Mucosa of descending colon (tissue), 3 donors: Measurements from ENCODE around the gene HAND2. TPM values are rescaled to one million over a fixed set of nuclear protein-coding genes. Genes with fewer than 3 reads are reported as not detected.

Experiments
- ATAC-seq: fragments of 200-7000 bp; cut with Tn5 transposase; one replicate; pipeline ENCODE4 v1.9.1; 2020; ENCODE audit warnings: mild to moderate bottlenecking, moderate library complexity
- DNase-seq, 3 donors: peaks; one replicate each; pipeline ENCODE4 v3.0.0-alpha.2; 2020
- H3K36me3 ChIP-seq: fragments of 200-600 bp; one replicate; pipeline ENCODE4 v1.8.0; 2021; ENCODE audit warnings: low read depth, mild to moderate bottlenecking
- H3K4me1 ChIP-seq: fragments of 200-600 bp; one replicate; pipeline ENCODE4 v1.8.0; 2021; ENCODE audit warnings: low read depth, mild to moderate bottlenecking
- H3K4me3 ChIP-seq: fragments of 200-600 bp; one replicate; pipeline ENCODE4 v1.8.0; 2021; ENCODE audit warnings: mild to moderate bottlenecking
- H3K9me3 ChIP-seq: fragments of 200-600 bp; one replicate; pipeline ENCODE4 v1.8.0; 2021; ENCODE audit warnings: mild to moderate bottlenecking
- intact Hi-C, 2 donors: fragments of 100-400 bp; cut with DNase I in 1 of 2; cut with micrococcal nuclease in 1 of 2; formaldehyde crosslinking; loops; one replicate each; pipeline versions ENCODE4 v1.11.0 to v1.11.1; 2022; cut with DNase I, micrococcal nuclease
- total RNA-seq, 3 donors: library from RNA; stranded (reverse); fragmentation: NEBNext Ultra II Directional in 2 of 3; extraction: Animal tissue kit (Norgen Biotek cat#: 25700) in 2 of 3; gene quantifications; one replicate each; pipeline versions ENCODE4 v1.2.1 to v1.2.4, GENCODE V29; 2021 to 2023
- TF ChIP-seq, protein P1 (sequence below): fragments of 200-600 bp; IDR thresholded peaks from one replicate; pipeline ENCODE4 v1.8.0; 2022; ENCODE audit warnings: antibody characterized with exemption, mild to moderate bottlenecking
- donor health status: DM: no; HTN: no; CAD: no; lungs with moderate emphysema.
- donor health status: DM: no; HTN: no; CAD: no.
- donor health status: DM: no; HTN: yes; CAD: no.

Gene HAND2
- total RNA-seq, 3 donors from 2014 or later = 3.3 to 175 (median 11.8) TPM

DNA sequence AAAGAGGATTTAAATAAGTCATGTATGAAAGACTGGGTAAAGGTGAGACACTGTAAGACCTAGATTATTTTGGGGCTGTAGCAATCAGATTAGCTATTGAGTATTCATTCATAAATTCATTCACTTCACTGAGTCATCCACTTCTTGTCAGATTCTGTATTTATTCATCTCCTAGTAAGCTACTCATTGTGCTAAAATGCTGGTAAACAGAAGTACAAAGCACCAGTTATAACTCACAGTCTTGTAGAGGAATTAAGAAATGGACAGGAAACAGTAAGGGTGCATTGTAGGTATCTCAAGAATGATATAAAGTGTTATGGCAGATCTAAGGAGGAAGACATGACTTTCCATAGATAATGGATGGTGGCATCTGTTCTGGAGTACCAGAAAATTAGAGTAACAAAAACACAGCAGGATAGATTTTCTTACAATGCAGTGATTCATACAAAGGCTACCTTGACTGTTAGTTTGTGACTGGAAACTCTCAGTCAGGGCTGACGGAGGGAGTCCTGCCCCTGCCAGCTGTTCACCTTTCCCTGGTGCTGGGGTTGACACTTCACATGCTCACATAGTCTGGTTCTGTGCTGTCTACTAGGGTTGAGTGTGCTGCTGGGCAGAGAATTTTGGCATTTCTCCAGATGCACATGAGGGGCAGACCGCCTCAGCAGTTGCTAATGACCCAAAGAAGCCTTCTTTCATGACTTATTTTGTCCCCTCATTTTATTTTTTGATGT lies 26.5 kb upstream of the HAND2 start:
- intact Hi-C loops = no loop called here
- Histone ChIP-seq H3K9me3 (no peaks in the 10 kb centered on the region), H3K4me1 (no peaks in the 10 kb centered on the region), H3K4me3 (no peak overlapping the region), H3K36me3 (no peaks in the 10 kb centered on the region)
- TF ChIP-seq, protein P1, sequence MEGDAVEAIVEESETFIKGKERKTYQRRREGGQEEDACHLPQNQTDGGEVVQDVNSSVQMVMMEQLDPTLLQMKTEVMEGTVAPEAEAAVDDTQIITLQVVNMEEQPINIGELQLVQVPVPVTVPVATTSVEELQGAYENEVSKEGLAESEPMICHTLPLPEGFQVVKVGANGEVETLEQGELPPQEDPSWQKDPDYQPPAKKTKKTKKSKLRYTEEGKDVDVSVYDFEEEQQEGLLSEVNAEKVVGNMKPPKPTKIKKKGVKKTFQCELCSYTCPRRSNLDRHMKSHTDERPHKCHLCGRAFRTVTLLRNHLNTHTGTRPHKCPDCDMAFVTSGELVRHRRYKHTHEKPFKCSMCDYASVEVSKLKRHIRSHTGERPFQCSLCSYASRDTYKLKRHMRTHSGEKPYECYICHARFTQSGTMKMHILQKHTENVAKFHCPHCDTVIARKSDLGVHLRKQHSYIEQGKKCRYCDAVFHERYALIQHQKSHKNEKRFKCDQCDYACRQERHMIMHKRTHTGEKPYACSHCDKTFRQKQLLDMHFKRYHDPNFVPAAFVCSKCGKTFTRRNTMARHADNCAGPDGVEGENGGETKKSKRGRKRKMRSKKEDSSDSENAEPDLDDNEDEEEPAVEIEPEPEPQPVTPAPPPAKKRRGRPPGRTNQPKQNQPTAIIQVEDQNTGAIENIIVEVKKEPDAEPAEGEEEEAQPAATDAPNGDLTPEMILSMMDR = no peak
- DNase-seq = no peak
- no peak for ATAC-seq

DNA sequence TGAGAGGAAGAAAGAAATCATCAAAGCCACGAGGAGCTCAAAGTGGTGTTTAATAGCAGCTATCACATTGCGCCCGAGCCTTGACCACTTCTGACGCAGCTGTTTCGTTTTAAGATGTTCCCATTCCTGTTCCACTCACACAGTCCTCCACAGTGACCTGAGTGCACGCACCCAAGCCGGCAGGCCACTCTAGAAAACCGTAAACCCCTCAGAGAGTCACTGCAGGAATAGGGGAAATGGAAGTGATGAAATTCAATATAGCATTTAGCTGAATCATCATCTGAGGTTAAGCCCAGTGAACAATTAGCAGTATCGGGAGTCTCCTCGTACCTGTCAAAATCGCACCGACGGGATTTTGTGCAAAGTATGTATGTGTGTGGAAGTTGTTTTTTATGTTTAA lies 17.9 kb upstream of the HAND2 start:
- intact Hi-C loops = no loop called here
- DNase-seq (no peak), ATAC-seq (no peak)

DNA sequence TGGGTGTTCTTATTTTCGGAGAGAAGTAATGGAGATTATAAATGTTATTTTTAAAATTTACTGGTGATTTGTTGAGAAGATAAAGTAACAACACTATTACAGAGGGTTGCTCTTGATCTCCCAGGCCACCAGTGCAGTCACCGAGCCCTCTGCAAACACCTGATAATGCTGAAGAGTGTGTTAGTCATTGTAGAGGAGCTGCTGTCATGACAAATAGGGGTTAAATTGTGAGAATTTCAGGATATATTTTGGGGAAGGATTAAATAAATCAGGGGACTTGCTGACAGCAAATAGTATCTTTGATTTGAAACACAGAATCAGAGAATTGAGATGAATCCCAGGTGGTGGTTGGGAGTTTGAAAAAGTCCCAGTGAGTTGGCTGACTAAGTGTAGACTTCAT lies 16.7 kb upstream of the HAND2 start:
- Histone ChIP-seq H3K4me3 (no peak overlapping the region), H3K4me1 (no peaks in the 10 kb centered on the region), H3K9me3 (no peaks in the 10 kb centered on the region), H3K36me3 (no peaks in the 10 kb centered on the region)
- no peak for ATAC-seq
- intact Hi-C loops = no loop called here
- TF ChIP-seq, protein P1 = no peak
- no peak for DNase-seq

More for the DNA sequence above, 17.9 kb upstream of the HAND2 start:
- H3K9me3 ChIP-seq = no peaks in the 10 kb centered on the region
- H3K36me3 ChIP-seq = no peaks in the 10 kb centered on the region
- H3K4me1 ChIP-seq = no peaks in the 10 kb centered on the region
- no peak overlapping the region for H3K4me3 ChIP-seq
- TF ChIP-seq, protein P1 = no peak

- no peak for ATAC-seq
- Histone ChIP-seq H3K9me3 (no peaks in the 10 kb centered on the region), H3K4me1 (no peaks in the 10 kb centered on the region), H3K4me3 (no peak overlapping the region), H3K36me3 (no peaks in the 10 kb centered on the region)
- intact Hi-C loops = no loop called here
- no peak for DNase-seq
- TF ChIP-seq, protein P1 = no peak
These were observed 15.4 kb upstream of the HAND2 start for GRCh38 chr4:173545440-173545839.

DNA sequence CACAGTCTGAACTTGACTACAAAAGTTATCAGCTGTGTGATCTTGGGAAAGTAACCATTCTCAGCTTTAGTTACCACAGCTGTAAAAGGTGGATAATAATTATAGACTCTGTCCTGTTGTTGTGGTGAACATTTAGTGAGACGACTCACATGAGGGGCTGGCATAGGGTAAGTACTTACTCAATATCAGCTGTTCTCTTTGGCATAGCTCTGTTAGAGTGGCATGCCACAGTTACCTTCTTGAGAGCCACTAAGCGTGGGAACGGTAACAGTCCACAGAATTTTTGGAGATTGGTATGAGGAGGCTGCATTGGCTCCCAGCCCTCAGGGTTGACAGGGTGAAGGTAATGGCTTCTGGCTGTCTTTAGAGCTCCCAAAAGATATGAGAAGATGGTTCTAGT lies 13.2 kb upstream of the HAND2 start:
- no peak for ATAC-seq
- intact Hi-C loops = no loop called here
- TF ChIP-seq, protein P1 = no peak
- Histone ChIP-seq H3K4me1 (peaks cover 8% of the 10 kb centered on the region), H3K36me3 (no peaks in the 10 kb centered on the region), H3K4me3 (no peak overlapping the region), H3K9me3 (no peaks in the 10 kb centered on the region)
- no peak for DNase-seq
